ENCODE results near the gene ATP5F1B. TPM values are rescaled to one million over a fixed set of nuclear protein-coding genes. Genes with fewer than 3 reads are reported as not detected.

The ATP5F1B gene
- total and polyA plus RNA-seq, 9 of the 15 experiments (the other 6 are each of a cell fraction or from before 2014, with no cell fraction given) = 908 to 3,125 (median 1,482) TPM

DNA sequence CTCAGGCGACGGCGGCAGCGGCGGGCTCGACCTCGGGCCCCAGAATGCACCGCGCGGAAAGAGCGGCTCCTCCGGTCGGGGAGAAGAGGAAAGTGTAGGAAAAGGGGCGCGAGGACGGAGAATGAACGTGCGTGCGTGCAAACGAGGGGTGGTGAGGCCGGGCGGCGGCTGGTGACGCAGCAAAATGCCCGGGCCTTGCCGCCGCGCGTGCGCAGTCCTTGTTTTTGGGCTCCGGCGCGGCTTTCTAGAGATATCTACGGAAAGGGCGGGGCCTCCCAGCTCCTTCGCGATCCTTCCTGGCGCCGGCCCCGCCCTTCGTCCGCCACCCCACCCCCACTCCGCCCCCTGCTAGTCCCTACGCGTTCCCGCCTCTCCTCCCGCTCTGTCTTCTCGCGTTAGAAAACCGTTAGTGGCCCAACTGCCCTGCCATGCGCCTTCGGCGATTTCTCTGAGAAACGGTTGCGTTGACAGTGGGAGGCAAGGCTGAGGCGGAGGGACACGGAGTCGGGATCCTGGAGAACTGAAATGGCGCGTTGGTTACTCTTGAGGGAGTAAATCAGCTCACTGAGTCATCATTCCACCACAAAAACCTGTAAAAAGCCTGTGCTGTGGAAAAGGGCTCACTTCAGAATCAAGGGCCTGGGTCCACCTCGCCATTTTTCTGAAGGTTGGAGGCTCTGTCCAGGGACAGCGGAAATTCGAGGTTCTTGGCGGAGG, 42.5 kb upstream of the ATP5F1B start, which contains the start of gene PTGES3 (continued):
- TF ChIP-seq E2F5 (CRISPR knock-in tag; IDR thresholded peaks at IDR 0.05) = peak; percentile 64; the same call in 1 of the 2 replicates
- no peak for TF ChIP-seq WHSC1 (IDR thresholded peaks at IDR 0.05; ENCODE audit: low read length)
- TF ChIP-seq, protein P1, sequence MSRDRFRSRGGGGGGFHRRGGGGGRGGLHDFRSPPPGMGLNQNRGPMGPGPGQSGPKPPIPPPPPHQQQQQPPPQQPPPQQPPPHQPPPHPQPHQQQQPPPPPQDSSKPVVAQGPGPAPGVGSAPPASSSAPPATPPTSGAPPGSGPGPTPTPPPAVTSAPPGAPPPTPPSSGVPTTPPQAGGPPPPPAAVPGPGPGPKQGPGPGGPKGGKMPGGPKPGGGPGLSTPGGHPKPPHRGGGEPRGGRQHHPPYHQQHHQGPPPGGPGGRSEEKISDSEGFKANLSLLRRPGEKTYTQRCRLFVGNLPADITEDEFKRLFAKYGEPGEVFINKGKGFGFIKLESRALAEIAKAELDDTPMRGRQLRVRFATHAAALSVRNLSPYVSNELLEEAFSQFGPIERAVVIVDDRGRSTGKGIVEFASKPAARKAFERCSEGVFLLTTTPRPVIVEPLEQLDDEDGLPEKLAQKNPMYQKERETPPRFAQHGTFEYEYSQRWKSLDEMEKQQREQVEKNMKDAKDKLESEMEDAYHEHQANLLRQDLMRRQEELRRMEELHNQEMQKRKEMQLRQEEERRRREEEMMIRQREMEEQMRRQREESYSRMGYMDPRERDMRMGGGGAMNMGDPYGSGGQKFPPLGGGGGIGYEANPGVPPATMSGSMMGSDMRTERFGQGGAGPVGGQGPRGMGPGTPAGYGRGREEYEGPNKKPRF (IDR thresholded peaks at IDR 0.05; ENCODE audit: low read depth, low read length) = no peak
- no peak; the same call in 1 of the 2 replicates for TF ChIP-seq ZNF384 (IDR thresholded peaks at IDR 0.05; ENCODE audit: low read depth, low read length)
- TF ChIP-seq TCF7L2 (IDR thresholded peaks at IDR 0.05; ENCODE audit: low read depth, low read length) = no peak
- no peak for TF ChIP-seq CHD4 (IDR thresholded peaks at IDR 0.05; ENCODE audit: insufficient read depth, insufficient replicate concordance, low read depth, low read length, poor library complexity, severe bottlenecking)
- TF ChIP-seq DIDO1 (tag; IDR thresholded peaks at IDR 0.05; ENCODE audit: low read depth) = no peak
- TF ChIP-seq POLR2H (tag; IDR thresholded peaks at IDR 0.05; ENCODE audit: low read depth) = peak; percentile 97
- peak; percentile 20; the same call in 1 of the 2 replicates for TF ChIP-seq TAL1 (IDR thresholded peaks at IDR 0.05)
- TF ChIP-seq, protein P2, sequence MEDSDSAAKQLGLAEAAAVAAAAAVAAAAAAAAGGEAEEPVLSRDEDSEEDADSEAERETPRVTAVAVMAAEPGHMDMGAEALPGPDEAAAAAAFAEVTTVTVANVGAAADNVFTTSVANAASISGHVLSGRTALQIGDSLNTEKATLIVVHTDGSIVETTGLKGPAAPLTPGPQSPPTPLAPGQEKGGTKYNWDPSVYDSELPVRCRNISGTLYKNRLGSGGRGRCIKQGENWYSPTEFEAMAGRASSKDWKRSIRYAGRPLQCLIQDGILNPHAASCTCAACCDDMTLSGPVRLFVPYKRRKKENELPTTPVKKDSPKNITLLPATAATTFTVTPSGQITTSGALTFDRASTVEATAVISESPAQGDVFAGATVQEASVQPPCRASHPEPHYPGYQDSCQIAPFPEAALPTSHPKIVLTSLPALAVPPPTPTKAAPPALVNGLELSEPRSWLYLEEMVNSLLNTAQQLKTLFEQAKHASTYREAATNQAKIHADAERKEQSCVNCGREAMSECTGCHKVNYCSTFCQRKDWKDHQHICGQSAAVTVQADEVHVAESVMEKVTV (CRISPR knock-in tag; IDR thresholded peaks at IDR 0.05) = no peak
- no peak for TF ChIP-seq ZNF668 (CRISPR knock-in tag; IDR thresholded peaks at IDR 0.05)
- TF ChIP-seq SMARCA4 (IDR thresholded peaks at IDR 0.05) = no peak
- TF ChIP-seq MCM5 (IDR thresholded peaks at IDR 0.05; ENCODE audit: low read depth) = no peak
- TF ChIP-seq CTCFL (IDR thresholded peaks at IDR 0.05; ENCODE audit: borderline replicate concordance, insufficient read depth, low read depth, low read length, poor library complexity, severe bottlenecking) = no peak
- no peak; the same call in 1 of the 2 replicates for TF ChIP-seq TCF3 (CRISPR knock-in tag; IDR thresholded peaks at IDR 0.05)
- TF ChIP-seq THAP12 (CRISPR knock-in tag; IDR thresholded peaks at IDR 0.05) = no peak
- TF ChIP-seq EZH2 (IDR thresholded peaks at IDR 0.05; ENCODE audit: borderline replicate concordance, low read depth, low read length) = no peak
- no peak for TF ChIP-seq ZNF12 (CRISPR knock-in tag; IDR thresholded peaks at IDR 0.05)
